Trophoblast cell (in vitro differentiated cells and primary cell): ENCODE measurements around the gene MAGEF1.

Experiments
- DNase-seq, 2 donors: peaks; one replicate each; pipeline ENCODE4 v3.0.0-alpha.2; 2016
- H2AFZ ChIP-seq: 2 replicates; pipeline ENCODE4 v1.6.1; 2013; ENCODE audit warnings: low read length, moderate library complexity, mild to moderate bottlenecking; ENCODE audit not compliant: insufficient read depth, poor library complexity
- H2AK5ac ChIP-seq: 2 replicates; pipeline ENCODE4 v1.6.1; 2013; ENCODE audit warnings: mild to moderate bottlenecking, low read length
- H2BK120ac ChIP-seq: 2 replicates; pipeline ENCODE4 v1.6.1; 2013; ENCODE audit warnings: low read length, mild to moderate bottlenecking, moderate library complexity; ENCODE audit not compliant: insufficient read depth, poor library complexity
- H2BK12ac ChIP-seq: 2 replicates; pipeline ENCODE4 v1.6.1; 2013; ENCODE audit warnings: mild to moderate bottlenecking, low read length, moderate library complexity
- H2BK5ac ChIP-seq: 2 replicates; pipeline ENCODE4 v1.6.1; 2013; ENCODE audit warnings: low read length, low read depth, moderate library complexity, mild to moderate bottlenecking; ENCODE audit not compliant: poor library complexity
- H3K14ac ChIP-seq: 2 replicates; pipeline ENCODE4 v1.6.1; 2013; ENCODE audit warnings: mild to moderate bottlenecking, low read length
- H3K18ac ChIP-seq: 2 replicates; pipeline ENCODE4 v1.6.1; 2013; ENCODE audit warnings: mild to moderate bottlenecking, low read length
- H3K23ac ChIP-seq: 2 replicates; pipeline ENCODE4 v1.6.1; 2013; ENCODE audit warnings: low read length
- H3K27ac ChIP-seq: 2 replicates; pipeline ENCODE4 v1.5.1; 2013; ENCODE audit warnings: low read depth, mild to moderate bottlenecking, inconsistent platforms, low read length, moderate library complexity
- H3K27me3 ChIP-seq: 2 replicates; pipeline ENCODE4 v1.6.1; 2013; ENCODE audit warnings: inconsistent platforms, mild to moderate bottlenecking, low read length, moderate library complexity; ENCODE audit not compliant: insufficient read depth
- H3K36me3 ChIP-seq, 2 experiments: 1 replicate in 1 of 2; 2 replicates in 1 of 2; pipeline ENCODE4 v1.6.1; 2013; ENCODE audit warnings: low read length in 2 of 2, mild to moderate bottlenecking in 2 of 2, moderate library complexity in 1 of 2; ENCODE audit not compliant: insufficient read depth in 2 of 2, control insufficient read depth in 1 of 2
- H3K4ac ChIP-seq: 2 replicates; pipeline ENCODE4 v1.6.1; 2013; ENCODE audit warnings: low read depth, mild to moderate bottlenecking, low read length, moderate library complexity
- H3K4me1 ChIP-seq, 2 experiments: 1 replicate in 1 of 2; 2 replicates in 1 of 2; pipeline ENCODE4 v1.6.1; 2013; ENCODE audit warnings: low read length in 2 of 2, mild to moderate bottlenecking in 2 of 2, moderate library complexity in 1 of 2; ENCODE audit not compliant: insufficient read depth in 2 of 2, control insufficient read depth in 1 of 2
- H3K4me2 ChIP-seq: 2 replicates; pipeline ENCODE4 v1.6.1; 2013; ENCODE audit warnings: inconsistent platforms, mild to moderate bottlenecking, low read length, moderate library complexity
- H3K4me3 ChIP-seq: 2 replicates; pipeline ENCODE4 v1.5.1; 2013; ENCODE audit warnings: mild to moderate bottlenecking, low read depth, low read length, inconsistent platforms
- H3K79me1 ChIP-seq: one replicate; pipeline ENCODE4 v1.6.1; 2013; ENCODE audit warnings: low read length
- H3K79me2 ChIP-seq: 2 replicates; pipeline ENCODE4 v1.6.1; 2013; ENCODE audit warnings: low read length, mild to moderate bottlenecking; ENCODE audit not compliant: control insufficient read depth, insufficient read depth, poor library complexity
- H3K9ac ChIP-seq: 2 replicates; pipeline ENCODE4 v1.6.1; 2013; ENCODE audit warnings: mild to moderate bottlenecking, low read length
- H3K9me3 ChIP-seq: 2 replicates; pipeline ENCODE4 v1.6.1; 2013; ENCODE audit warnings: low read depth, mild to moderate bottlenecking, control low read depth, inconsistent platforms, low read length; ENCODE audit not compliant: insufficient read depth
- H4K12ac ChIP-seq: 2 replicates; pipeline ENCODE4 v1.6.1; 2013; ENCODE audit warnings: low read depth, mild to moderate bottlenecking, low read length, moderate library complexity
- H4K8ac ChIP-seq: 2 replicates; pipeline ENCODE4 v1.6.1; 2013; ENCODE audit warnings: low read depth, mild to moderate bottlenecking, low read length, moderate library complexity
- H4K91ac ChIP-seq: one replicate; pipeline ENCODE4 v1.6.1; 2013; ENCODE audit warnings: low read depth, mild to moderate bottlenecking, low read length, moderate library complexity
- WGBS: extraction: QIAGEN DNeasy Blood & Tissue Kit; methylation state at CpG from one replicate; pipeline ENCODE4 v1.1.7; 2013; ENCODE audit warnings: missing lambda C conversion rate; ENCODE audit not compliant: insufficient read length, insufficient coverage; ENCODE audit errors: extremely low coverage; 5-methylcytosine and 5-hydroxymethylcytosine counted together

MAGEF1 gene

DNA sequence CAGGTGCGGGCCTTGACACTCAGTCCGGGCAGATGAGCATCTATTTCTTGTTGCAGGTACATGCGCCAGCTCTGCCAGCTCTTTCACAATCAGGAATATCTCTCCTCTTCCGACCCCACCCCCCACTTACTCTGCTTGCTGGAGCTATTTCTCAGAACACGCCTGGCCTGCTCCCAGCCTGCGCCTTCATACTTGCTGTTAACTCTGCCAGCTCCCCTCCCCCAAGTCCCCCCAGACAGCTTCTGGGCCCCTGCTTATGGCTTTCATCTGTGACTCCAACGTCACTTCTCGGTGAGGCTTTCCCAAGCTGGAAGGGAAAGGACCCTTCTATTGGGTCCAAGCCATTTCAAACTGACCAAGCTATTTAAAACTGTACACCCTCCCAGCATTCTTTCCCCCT lies 15.2 kb downstream of the MAGEF1 start:
- H3K36me3 ChIP-seq: no peaks in the 10 kb centered on the region
- H2AFZ ChIP-seq: no peak overlapping the region
- no peak overlapping the region for H4K12ac ChIP-seq
- peaks cover 3% of the 10 kb centered on the region for H3K9me3 ChIP-seq
- no peak overlapping the region for H3K4me2 ChIP-seq
- no peaks in the 10 kb centered on the region for H3K79me2 ChIP-seq
- no peak overlapping the region for H2BK12ac ChIP-seq
- H3K27ac ChIP-seq: no peak overlapping the region
- no peak overlapping the region for H4K91ac ChIP-seq
- no peaks in the 10 kb centered on the region for H3K27me3 ChIP-seq
- no peak overlapping the region for H2BK5ac ChIP-seq
- H2AK5ac ChIP-seq: no peak overlapping the region
- peaks cover 5 to 16% of the 10 kb centered on the region in 2 experiments for H3K4me1 ChIP-seq
- H3K4ac ChIP-seq: no peak overlapping the region
- H4K8ac ChIP-seq: no peak overlapping the region
- no peak overlapping the region for H3K18ac ChIP-seq
- H3K14ac ChIP-seq: no peak overlapping the region
- WGBS: no CpG with 5 or more reads among the region's 8 CpGs
- H3K23ac ChIP-seq: no peak overlapping the region
- no peak overlapping the region for H2BK120ac ChIP-seq
- H3K4me3 ChIP-seq: no peak overlapping the region
- no peaks in the 10 kb centered on the region for H3K79me1 ChIP-seq
- DNase-seq: peak in 1 of 2 donors; percentile 27
- no peak overlapping the region for H3K9ac ChIP-seq

DNA sequence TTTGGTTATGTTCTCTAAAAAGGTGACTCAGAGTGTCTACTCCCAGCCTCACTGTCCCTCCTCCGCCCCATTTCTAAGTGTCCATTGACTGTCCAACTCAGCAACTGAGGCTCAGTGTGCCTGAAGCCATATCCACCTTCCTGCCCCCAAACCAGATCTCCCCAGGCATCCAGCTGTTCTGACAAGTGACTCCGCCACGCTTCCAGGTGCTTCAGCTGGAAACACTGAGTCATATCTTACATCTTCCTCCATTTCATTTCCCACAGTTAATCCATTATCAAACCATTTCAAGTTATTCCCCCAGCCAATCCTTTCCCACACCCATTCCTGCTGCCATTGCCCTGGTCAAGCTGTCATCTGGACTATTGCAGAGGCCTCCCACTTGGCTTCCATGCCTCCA lies 17.1 kb downstream of the MAGEF1 start:
- Histone ChIP-seq H3K79me2 (peaks cover 5% of the 10 kb centered on the region), H4K8ac (no peak overlapping the region), H2AK5ac (no peak overlapping the region), H4K12ac (no peak overlapping the region), H2BK120ac (no peak overlapping the region), H3K23ac (no peak overlapping the region), H2BK12ac (peak overlapping the region; percentile 16), H3K9ac (no peak overlapping the region), H3K9me3 (no peaks in the 10 kb centered on the region), H2AFZ (no peak overlapping the region), H3K4ac (no peak overlapping the region), H4K91ac (no peak overlapping the region), H3K18ac (no peak overlapping the region), H3K14ac (no peak overlapping the region), H2BK5ac (no peak overlapping the region), H3K79me1 (peaks cover 4% of the 10 kb centered on the region), H3K4me3 (no peak overlapping the region), H3K4me2 (no peak overlapping the region), H3K36me3 (no peaks in the 10 kb centered on the region), H3K27ac (no peak overlapping the region), H3K27me3 (no peaks in the 10 kb centered on the region), H3K4me1 (peaks cover 8 to 20% of the 10 kb centered on the region in 2 experiments)
- no CpG with 5 or more reads among the region's 3 CpGs for WGBS
- DNase-seq: peak in 1 of 2 donors; percentile 13

DNA sequence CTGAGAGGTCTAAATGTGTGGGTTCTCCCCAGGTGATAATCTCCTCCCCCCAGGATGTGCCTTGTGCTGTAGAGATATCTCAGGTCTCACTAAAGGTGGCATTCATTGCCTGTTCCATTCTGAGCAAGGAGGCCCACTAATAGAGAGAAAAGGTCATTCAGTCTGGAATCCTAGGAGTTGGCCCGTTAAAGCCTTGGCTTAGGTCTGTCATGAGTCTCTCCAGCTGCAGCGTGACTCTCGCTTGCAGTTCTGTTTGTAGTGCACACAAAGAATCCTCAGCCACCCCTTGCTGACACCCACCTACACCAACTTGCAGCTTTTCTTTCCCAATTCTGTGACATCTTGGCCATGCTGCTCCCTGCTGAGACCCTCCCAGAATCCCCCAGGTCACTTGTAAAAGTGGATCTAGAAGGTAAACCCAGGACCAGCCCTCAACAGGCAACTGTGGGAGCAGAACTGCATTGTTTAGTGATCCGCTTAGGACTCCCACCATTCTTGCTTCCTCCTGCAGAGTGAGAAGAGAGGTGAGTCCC lies 17.7 kb downstream of the MAGEF1 start:
- Histone ChIP-seq H3K9ac (no peak overlapping the region), H3K9me3 (no peaks in the 10 kb centered on the region), H3K4me2 (no peak overlapping the region), H3K4me3 (no peak overlapping the region), H3K36me3 (no peaks in the 10 kb centered on the region), H2BK120ac (no peak overlapping the region), H2BK5ac (no peak overlapping the region), H4K12ac (no peak overlapping the region), H3K4ac (no peak overlapping the region), H3K79me1 (peaks cover 4% of the 10 kb centered on the region), H3K14ac (no peak overlapping the region), H3K23ac (no peak overlapping the region), H4K8ac (no peak overlapping the region), H2AFZ (no peak overlapping the region), H4K91ac (no peak overlapping the region), H3K79me2 (peaks cover 5% of the 10 kb centered on the region), H3K4me1 (peaks cover 8 to 20% of the 10 kb centered on the region in 2 experiments), H2BK12ac (peak overlapping the region; percentile 16), H3K27ac (no peak overlapping the region), H3K18ac (no peak overlapping the region), H3K27me3 (no peaks in the 10 kb centered on the region), H2AK5ac (no peak overlapping the region)
- WGBS: no CpG with 5 or more reads among the region's 4 CpGs
- peak in 1 of 2 donors; percentile 19 for DNase-seq

DNA sequence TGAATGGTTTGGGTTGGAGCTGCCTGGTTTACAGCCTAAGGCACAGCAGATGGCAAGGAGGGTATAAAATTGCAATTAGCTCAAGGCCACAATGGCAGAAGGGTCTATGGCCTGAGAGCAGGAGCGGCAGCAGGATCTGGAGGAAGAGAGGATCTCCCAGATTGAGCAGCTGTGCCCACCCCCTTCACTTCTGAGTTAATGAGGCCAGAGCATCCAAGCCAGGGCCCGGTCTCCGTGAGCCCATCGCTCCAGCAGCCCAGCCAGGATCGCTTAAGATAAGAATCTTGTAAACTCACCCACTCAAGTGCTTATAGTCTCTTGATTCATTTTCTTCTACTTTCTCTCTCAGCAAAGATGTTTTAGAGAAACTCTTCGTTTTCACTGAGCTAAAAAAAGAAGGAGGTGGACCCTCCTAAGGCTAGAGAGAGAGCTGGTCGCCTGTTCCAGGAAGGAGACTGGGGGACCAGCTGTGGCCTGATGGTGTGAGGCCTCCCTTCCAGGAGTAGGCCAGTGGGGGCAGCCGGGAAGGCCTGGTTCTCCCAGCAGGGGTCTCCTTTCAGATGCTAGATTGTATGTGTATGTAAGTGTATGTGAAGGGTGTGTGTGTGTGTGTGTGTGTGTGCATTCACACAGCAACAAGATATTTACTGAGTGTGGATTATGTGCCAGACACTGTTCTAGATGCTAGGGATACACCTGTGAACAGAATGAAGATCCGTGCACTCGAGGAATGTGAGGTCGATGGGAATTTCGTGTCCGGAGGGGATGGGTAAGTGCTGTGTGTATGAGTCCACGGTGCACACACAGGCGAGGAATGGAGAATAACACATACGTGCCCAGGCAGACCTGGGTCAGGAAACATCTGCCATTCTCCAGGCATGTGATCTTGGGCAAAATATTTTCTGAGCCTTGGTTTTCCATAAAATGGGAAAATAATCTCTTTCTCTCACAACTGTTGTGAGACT lies 18.6 kb downstream of the MAGEF1 start:
- Histone ChIP-seq H4K91ac (no peak overlapping the region), H3K27me3 (no peaks in the 10 kb centered on the region), H3K23ac (no peak overlapping the region), H3K9ac (no peak overlapping the region), H3K14ac (no peak overlapping the region), H3K4me1 (peaks cover 10 to 24% of the 10 kb centered on the region in 2 experiments), H3K27ac (no peak overlapping the region), H3K79me2 (peaks cover 5% of the 10 kb centered on the region), H3K79me1 (peaks cover 5% of the 10 kb centered on the region), H2BK120ac (no peak overlapping the region), H3K36me3 (no peaks in the 10 kb centered on the region), H2AFZ (no peak overlapping the region), H4K12ac (no peak overlapping the region), H4K8ac (no peak overlapping the region), H2AK5ac (no peak overlapping the region), H3K4ac (no peak overlapping the region), H2BK5ac (no peak overlapping the region), H3K4me2 (no peak overlapping the region), H2BK12ac (no peak overlapping the region), H3K9me3 (no peaks in the 10 kb centered on the region), H3K18ac (no peak overlapping the region), H3K4me3 (no peak overlapping the region)
- DNase-seq: peak in 1 of 2 donors; percentile 22
- WGBS: no CpG with 5 or more reads among the region's 16 CpGs
